Skeletal muscle tissue (tissue), 4 donors: ENCODE results near the gene GRK1. TPM values are rescaled to one million over a fixed set of nuclear protein-coding genes. Genes with fewer than 3 reads are reported as not detected.

Experiments
- H3K27ac ChIP-seq: one replicate; pipeline ENCODE4 v1.7.0; 2013; ENCODE audit warnings: mild to moderate bottlenecking, low read depth, low read length, inconsistent platforms
- H3K27me3 ChIP-seq, 3 donors: one replicate each; pipeline ENCODE4 v1.7.0; 2013; ENCODE audit warnings: low read length in 3 of 3; ENCODE audit not compliant: control insufficient read depth in 3 of 3, insufficient read depth in 3 of 3
- H3K36me3 ChIP-seq, 3 donors: one replicate each; pipeline ENCODE4 v1.7.0; 2013; ENCODE audit warnings: low read length in 3 of 3; ENCODE audit not compliant: control insufficient read depth in 3 of 3, insufficient read depth in 3 of 3
- H3K4me1 ChIP-seq, 3 donors: one replicate each; pipeline ENCODE4 v1.7.0; 2013; ENCODE audit warnings: low read length in 3 of 3, mild to moderate bottlenecking in 3 of 3; ENCODE audit not compliant: control insufficient read depth in 3 of 3, insufficient read depth in 3 of 3
- H3K4me3 ChIP-seq, 3 donors: one replicate each; pipeline ENCODE4 v1.7.0; 2013; ENCODE audit warnings: low read length in 3 of 3
- H3K9ac ChIP-seq, 3 donors: one replicate each; pipeline ENCODE4 v1.7.0; 2013; ENCODE audit warnings: low read length in 3 of 3, mild to moderate bottlenecking in 3 of 3, moderate library complexity in 2 of 3, low read depth in 1 of 3
- H3K9me3 ChIP-seq, 3 donors: one replicate each; pipeline ENCODE4 v1.7.0; 2013; ENCODE audit warnings: low read length in 3 of 3; ENCODE audit not compliant: control insufficient read depth in 3 of 3
- total RNA-seq: library from RNA; depleted of rRNA; stranded (reverse); fragments of >200 nt; gene quantifications from one replicate; pipeline ENCODE4 v1.2.3, GENCODE V29; 2014
- donor health status: Osteomylitis.

Gene GRK1
- total RNA-seq, 1 donor from 2014 or later = not detected

- Histone ChIP-seq H3K4me3 (no peak overlapping the region), H3K27me3 (peaks cover 22 to 29% (median 28%) of the 10 kb centered on the region in 3 donors), H3K9me3 (peaks cover 0 to 2% (median 0%) of the 10 kb centered on the region in 3 donors), H3K36me3 (peaks cover 0 to 2% (median 0%) of the 10 kb centered on the region in 3 donors), H3K4me1 (peaks cover 2 to 6% (median 2%) of the 10 kb centered on the region in 3 donors), H3K27ac (no peak overlapping the region), H3K9ac (no peak overlapping the region)
These were observed 104.8 kb downstream of the GRK1 start for GRCh38 chr13:113771709-113772331.

DNA sequence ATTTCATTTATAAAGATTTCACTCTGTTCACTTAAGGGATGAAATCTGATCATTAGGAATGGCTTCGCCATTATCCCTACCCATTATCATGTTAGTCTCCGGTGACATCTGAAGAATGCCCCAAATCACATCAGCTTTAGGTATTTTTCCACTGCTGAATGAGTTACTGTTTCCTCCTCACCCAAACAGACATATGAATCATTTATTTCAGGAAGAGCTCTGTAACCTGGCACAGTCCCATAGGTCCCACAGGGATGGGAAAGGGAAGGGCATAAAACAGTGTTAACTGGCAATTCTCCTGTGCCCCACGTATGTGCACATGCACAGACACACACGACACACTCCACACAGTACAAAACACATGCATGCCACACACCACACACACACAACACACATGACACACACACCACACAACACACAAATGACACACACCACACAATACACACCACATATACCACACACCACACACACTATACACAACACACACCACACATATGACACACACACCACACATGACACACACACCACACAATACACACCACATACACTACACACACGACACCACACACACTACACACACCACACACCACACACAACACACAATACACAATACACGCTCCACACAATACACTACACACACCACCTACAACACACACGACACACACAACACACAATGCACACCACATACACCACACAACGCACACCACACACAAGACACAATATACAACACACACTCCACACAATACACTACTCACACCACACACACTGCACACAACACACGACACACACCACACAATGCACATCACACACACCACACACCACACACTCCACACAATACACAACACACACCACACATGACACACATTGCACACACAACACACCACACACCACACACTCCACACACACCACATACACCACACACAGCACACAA, 107.4 kb downstream of the GRK1 start:
- Histone ChIP-seq H3K9ac (no peak overlapping the region), H3K4me3 (no peak overlapping the region), H3K9me3 (peaks cover 0 to 2% (median 0%) of the 10 kb centered on the region in 3 donors), H3K4me1 (peaks cover 2 to 6% (median 2%) of the 10 kb centered on the region in 3 donors), H3K27ac (no peak overlapping the region), H3K36me3 (peaks cover 0 to 2% (median 0%) of the 10 kb centered on the region in 3 donors), H3K27me3 (peaks cover 33 to 41% (median 40%) of the 10 kb centered on the region in 3 donors)

DNA sequence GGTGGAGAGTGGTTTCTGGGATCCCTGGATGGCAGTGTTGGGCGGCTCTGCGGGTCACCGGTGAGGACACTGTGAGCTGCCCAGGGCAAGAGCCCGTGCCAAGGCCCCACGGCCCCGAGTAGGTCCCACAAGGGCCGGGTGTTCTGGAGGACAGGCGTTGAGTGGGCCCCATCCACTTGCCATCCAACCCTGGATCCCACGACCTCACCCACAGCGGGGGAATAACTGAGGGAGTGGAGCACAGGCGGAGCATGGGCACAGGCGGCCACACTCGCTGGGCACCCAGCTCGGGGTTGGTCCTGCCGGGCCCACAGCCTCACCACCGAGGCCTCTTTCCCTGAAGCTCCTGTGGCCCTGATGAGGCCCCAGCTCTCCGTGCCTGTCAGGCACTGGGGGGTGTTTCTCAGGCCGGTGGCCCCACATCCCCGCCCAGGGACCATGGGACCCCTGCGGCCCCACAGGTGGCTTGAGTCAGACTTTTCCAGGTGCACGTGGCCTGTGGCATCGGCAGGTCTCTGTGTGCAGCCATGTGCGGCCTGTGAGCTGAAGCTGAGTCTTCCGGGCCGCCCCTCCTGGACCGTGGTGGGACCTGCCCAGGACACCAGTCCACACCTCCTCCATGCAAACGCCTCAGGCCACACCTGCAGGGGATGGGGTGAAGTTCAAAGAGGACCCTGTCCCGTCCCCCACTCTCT, 108.6 kb downstream of the GRK1 start:
- Histone ChIP-seq H3K27me3 (peaks cover 33 to 41% (median 40%) of the 10 kb centered on the region in 3 donors), H3K9ac (no peak overlapping the region), H3K36me3 (no peaks in the 10 kb centered on the region), H3K9me3 (peaks cover 0 to 2% (median 0%) of the 10 kb centered on the region in 3 donors), H3K4me1 (peaks cover 2 to 6% (median 2%) of the 10 kb centered on the region in 3 donors), H3K27ac (no peak overlapping the region), H3K4me3 (no peak overlapping the region)

- H3K36me3 ChIP-seq = no peaks in the 10 kb centered on the region
- peaks cover 33 to 41% (median 40%) of the 10 kb centered on the region in 3 donors for H3K27me3 ChIP-seq
- H3K9ac ChIP-seq = no peak overlapping the region
- no peak overlapping the region for H3K4me3 ChIP-seq
- H3K9me3 ChIP-seq = peaks cover 0 to 2% (median 0%) of the 10 kb centered on the region in 3 donors
- no peak overlapping the region for H3K27ac ChIP-seq
- peaks cover 2 to 6% (median 2%) of the 10 kb centered on the region in 3 donors for H3K4me1 ChIP-seq
These were observed 109.5 kb downstream of the GRK1 start for GRCh38 chr13:113776231-113777125.

DNA sequence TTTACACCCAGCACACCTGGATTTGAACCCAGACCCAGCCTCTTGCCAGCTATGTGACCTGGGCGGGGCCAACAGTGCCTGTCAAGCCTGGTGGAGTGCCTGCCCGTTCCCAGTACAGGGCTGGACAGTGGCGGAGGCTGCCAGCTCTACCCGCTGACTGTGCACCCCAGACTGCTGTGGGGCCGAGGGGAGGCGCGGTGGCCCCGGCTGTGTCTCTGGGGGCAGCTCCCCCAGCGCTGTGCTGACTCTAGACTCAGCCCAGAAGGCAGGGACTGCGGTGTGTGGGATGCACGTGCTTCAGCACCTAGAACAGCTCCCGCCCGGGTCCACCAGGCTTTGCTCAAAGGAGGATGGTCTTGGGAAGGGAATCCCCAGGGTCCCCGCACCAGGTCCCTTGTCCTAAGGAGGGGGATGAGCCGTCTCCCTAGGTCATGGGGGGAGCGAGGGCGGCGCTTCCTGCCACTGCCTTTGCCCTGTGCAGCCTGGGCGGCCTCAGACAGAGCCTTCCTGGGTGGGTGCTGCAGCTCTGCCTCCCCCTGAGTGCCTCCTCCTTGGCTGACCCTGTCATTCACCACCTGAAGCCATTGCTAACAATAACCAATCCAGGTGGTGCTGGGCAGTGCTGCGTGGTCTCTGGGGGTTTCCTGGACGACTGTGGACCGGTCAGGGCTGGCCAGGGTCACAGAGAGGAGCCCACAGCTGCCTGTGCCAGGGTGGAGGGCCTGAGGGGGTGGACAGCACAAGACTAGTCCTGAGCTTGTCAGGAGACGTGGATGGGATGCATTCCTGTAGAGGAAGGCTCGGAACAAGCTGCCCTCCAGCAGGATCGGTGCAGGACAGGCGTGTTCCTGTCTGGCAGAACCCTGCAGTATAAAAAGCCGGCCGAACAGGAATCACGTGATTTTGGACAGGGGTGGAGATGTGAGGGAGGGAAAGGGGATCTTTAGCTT, 110.6 kb downstream of the GRK1 start:
- Histone ChIP-seq H3K27ac (no peak overlapping the region), H3K36me3 (no peaks in the 10 kb centered on the region), H3K4me1 (peaks cover 2 to 6% (median 2%) of the 10 kb centered on the region in 3 donors), H3K27me3 (peaks cover 33 to 41% (median 40%) of the 10 kb centered on the region in 3 donors), H3K4me3 (no peak overlapping the region), H3K9me3 (no peaks in the 10 kb centered on the region), H3K9ac (no peak overlapping the region)

DNA sequence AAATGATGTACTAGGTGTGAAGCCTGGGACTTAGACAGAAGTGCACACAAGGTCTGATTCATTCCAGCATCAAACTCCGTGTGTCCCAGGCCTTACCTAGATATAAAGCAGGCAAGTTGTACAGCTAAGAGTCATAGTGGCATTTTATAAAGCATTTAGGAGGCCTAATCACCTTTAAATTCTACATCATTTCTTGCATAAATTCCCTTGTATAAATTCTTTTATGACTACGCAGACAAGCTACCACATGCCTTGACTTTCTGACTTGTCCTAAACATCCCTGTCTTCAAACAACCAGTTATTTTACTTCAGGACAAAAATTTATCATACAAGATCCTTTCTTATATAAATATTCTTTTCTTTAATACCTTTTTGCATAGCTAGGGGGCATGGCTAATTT, 114.6 kb downstream of the GRK1 start:
- Histone ChIP-seq H3K27me3 (peaks cover 14 to 23% (median 22%) of the 10 kb centered on the region in 3 donors), H3K9me3 (peaks cover 0 to 5% (median 2%) of the 10 kb centered on the region in 3 donors), H3K4me1 (no peaks in the 10 kb centered on the region)

DNA sequence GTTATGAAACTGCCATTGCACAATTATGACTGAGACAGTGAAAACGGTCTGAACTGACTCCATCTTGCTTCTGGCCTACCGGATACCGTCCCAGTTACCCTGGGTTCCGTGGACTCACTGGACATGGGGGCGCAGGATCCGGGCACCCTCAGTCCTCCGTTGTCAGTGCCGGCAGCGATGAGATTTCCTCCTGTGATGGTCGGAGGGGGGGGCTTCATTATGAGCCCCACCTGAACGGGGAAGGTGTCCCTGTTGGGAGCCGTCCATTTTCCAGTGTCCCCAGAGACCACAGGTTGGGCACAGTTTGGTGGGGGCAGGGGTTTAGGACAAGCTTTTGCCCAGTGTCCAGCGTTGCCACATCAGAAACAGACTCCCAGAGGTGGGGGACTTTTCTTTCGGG, 115.5 kb downstream of the GRK1 start:
- Histone ChIP-seq H3K9me3 (peaks cover 0 to 5% (median 2%) of the 10 kb centered on the region in 3 donors), H3K4me3 (no peak overlapping the region), H3K27ac (no peak overlapping the region), H3K4me1 (no peaks in the 10 kb centered on the region), H3K27me3 (peaks cover 7 to 18% (median 16%) of the 10 kb centered on the region in 3 donors), H3K36me3 (no peaks in the 10 kb centered on the region), H3K9ac (no peak overlapping the region)

More for the DNA sequence above, 114.6 kb downstream of the GRK1 start:
- H3K27ac ChIP-seq = no peak overlapping the region
- no peaks in the 10 kb centered on the region for H3K36me3 ChIP-seq
- no peak overlapping the region for H3K4me3 ChIP-seq
- H3K9ac ChIP-seq = no peak overlapping the region

DNA sequence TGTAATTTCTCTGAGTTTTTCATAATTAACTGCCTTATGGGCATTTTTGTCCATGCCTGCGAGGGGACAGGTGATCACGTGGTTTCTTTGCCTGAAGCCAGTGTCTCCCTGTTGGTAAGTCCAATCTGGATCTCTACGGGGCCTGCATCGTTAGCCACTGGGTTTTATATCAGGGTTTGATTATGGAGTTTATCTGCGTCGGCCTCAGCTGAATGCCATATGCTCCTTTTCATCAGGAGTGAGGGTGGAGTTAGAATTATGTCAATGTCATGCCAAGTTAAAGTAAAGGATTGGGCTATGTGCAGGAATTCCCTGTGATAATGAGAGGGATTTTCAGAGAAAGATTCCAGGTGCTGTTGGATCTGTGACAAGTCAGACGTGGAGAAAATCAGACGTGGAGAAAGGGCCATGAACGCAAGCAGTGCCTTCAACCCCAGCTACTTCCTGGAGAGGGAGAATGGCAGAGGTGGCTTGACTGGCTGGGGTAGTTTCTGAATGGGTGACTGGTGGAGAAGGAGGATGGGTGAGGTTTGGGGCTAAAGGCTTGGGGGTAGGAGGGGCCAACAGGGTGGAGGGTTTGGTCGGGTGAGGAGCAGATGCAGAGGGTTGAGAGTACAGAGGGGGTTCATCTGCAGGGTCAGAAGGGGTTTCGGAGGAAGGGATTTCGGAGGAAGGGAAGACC, 116.3 kb downstream of the GRK1 start:
- Histone ChIP-seq H3K27me3 (peaks cover 5 to 15% (median 8%) of the 10 kb centered on the region in 3 donors), H3K9ac (no peak overlapping the region), H3K36me3 (no peaks in the 10 kb centered on the region), H3K4me1 (no peaks in the 10 kb centered on the region), H3K9me3 (peaks cover 0 to 5% (median 2%) of the 10 kb centered on the region in 3 donors), H3K4me3 (no peak overlapping the region), H3K27ac (no peak overlapping the region)
